NCI-H1092 treated with DMSO at 0.1 percent for 48 hours (cell line): ENCODE data around the gene ZG16B.

Experiments
- DNase-seq: peaks from one replicate; lab custom pipeline; 2025; lab: John Stamatoyannopoulos, UW

ZG16B gene

GRCh38 chr16:2845116-2845515 is 15.0 kb downstream of the ZG16B start:
- DNase-seq, result no peak

GRCh38 chr16:2846511-2847310 is 16.6 kb downstream of the ZG16B start:
- DNase-seq, result no peak

- no peak for DNase-seq
These were observed 19.0 kb downstream of the ZG16B start for GRCh38 chr16:2848933-2849725.

- DNase-seq, result no peak
These were observed 22.1 kb downstream of the ZG16B start for GRCh38 chr16:2852003-2852730.

- no peak for DNase-seq
These were observed 22.8 kb downstream of the ZG16B start for GRCh38 chr16:2852731-2853507.

- DNase-seq, result no peak
These were observed 23.5 kb downstream of the ZG16B start for GRCh38 chr16:2853531-2854073.

- DNase-seq, result no peak
These were observed 24.7 kb downstream of the ZG16B start for GRCh38 chr16:2854700-2855309.

- DNase-seq, result no peak
These were observed 25.4 kb downstream of the ZG16B start for GRCh38 chr16:2855536-2855935.

GRCh38 chr16:2856061-2856670 is 26.1 kb downstream of the ZG16B start:
- DNase-seq, result no peak

- no peak for DNase-seq
These were observed 26.8 kb downstream of the ZG16B start for GRCh38 chr16:2856686-2857450.

GRCh38 chr16:2857451-2858244 is 27.5 kb downstream of the ZG16B start, which contains the start of gene PRSS22:
Gene PRSS22 (minus strand): TSS chr16:2858170. CDS start chr16:2858104, 66 bp downstream.
- DNase-seq, result no peak

GRCh38 chr16:2858245-2859025 is 28.3 kb downstream of the ZG16B start:
- no peak for DNase-seq

GRCh38 chr16:2859686-2860265 is 29.7 kb downstream of the ZG16B start:
- no peak for DNase-seq

GRCh38 chr16:2860826-2861567 is 30.9 kb downstream of the ZG16B start:
- DNase-seq, result no peak

GRCh38 chr16:2865651-2866050 is 35.5 kb downstream of the ZG16B start:
- no peak for DNase-seq

- no peak for DNase-seq
These were observed 36.3 kb downstream of the ZG16B start for GRCh38 chr16:2866431-2866830.

- DNase-seq, result no peak
These were observed 37.5 kb downstream of the ZG16B start for GRCh38 chr16:2867661-2867986.
